Measurements from ENCODE around the gene AMN. TPM values are rescaled to one million over a fixed set of nuclear protein-coding genes. Genes with fewer than 3 reads are reported as not detected.

The AMN gene
- total RNA-seq, 1 donor from 2014 or later: 0.32 TPM

DNA sequence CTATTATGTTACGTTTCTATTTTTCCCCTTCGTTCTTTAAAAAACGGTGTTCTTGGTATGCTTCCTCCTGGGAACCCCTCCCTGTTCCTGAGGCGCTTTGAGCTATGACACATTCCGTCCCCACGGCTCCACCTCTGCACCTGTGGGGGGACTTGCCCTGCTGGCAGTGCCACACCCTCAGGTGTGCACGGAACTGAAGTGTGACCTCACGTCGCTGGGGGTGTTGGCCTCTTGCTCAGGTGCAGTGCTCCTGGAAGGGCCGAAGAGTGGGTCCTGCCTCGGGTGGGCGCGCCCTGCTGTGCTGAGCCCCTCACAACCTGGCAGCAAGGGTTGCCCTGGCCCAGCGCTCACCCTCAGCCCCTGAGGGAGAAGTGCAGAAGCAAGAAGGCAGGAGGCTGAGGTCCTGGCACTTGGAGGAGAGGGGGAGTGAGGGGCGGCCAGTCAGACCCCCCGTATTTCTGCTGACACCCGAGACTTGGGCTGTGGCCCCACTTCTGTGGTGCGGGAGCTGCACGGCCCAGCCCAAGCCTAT lies 4.9 kb downstream of the AMN start:
- intact Hi-C loops (cut with micrococcal nuclease): no loop called here

DNA sequence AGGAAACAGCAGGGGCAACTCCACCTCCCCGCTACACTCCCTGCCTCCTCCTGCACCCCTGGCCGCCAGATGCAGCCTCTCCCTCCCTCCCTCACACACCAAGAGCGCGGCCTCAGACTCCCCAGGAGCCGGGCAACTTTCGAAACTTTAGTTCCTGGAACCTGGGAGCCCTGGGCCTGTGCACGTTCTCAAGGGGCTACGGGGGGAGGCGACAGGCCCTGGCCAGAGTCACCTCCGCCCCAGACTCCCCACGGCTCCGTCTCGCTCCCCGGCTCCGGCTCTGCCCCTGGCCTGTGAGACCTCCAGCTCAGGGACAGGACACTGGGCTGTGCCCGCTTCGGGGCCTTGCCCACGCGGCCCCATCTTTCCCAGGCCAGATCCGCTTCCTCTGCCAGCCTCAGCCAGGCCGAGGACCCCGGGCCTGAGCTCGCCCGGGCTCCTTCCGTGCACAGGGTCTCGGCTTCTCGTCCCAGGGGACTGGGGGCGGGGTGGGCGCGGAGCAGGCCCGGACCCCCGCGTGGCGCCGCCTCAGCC lies 5.5 kb downstream of the AMN start:
- intact Hi-C loops (cut with micrococcal nuclease): no loop called here

DNA sequence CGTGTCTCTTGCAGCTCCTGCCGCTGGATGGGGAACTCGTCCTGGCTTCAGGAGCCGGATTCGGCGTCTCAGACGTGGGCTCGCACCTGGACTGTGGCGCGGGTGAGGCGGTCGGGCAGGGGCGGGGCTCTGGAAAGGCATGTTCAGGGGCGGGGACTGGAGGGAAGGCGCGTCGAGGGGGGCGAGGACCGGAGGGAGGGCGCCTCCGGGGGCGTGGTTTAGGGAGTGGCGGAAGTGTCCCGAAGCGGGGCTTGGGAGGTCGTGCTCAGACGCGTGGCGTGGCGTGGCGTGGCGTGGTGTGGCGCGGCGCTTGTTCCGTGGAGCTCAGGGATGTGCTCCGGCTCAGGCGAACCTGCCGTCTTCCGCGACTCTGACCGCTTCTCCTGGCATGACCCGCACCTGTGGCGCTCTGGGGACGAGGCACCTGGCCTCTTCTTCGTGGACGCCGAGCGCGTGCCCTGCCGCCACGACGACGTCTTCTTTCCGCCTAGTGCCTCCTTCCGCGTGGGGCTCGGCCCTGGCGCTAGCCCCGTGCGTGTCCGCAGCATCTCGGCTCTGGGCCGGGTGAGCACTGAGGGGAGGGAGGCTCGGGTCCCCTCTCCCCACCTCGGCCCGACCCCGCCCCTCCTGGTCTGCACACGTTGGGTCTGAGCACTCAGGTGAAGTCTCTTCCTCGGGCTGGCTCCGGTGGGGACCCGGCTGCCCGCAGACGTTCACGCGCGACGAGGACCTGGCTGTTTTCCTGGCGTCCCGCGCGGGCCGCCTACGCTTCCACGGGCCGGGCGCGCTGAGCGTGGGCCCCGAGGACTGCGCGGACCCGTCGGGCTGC lies 6.2 kb downstream of the AMN start:
- intact Hi-C loops (cut with micrococcal nuclease): no loop called here

DNA sequence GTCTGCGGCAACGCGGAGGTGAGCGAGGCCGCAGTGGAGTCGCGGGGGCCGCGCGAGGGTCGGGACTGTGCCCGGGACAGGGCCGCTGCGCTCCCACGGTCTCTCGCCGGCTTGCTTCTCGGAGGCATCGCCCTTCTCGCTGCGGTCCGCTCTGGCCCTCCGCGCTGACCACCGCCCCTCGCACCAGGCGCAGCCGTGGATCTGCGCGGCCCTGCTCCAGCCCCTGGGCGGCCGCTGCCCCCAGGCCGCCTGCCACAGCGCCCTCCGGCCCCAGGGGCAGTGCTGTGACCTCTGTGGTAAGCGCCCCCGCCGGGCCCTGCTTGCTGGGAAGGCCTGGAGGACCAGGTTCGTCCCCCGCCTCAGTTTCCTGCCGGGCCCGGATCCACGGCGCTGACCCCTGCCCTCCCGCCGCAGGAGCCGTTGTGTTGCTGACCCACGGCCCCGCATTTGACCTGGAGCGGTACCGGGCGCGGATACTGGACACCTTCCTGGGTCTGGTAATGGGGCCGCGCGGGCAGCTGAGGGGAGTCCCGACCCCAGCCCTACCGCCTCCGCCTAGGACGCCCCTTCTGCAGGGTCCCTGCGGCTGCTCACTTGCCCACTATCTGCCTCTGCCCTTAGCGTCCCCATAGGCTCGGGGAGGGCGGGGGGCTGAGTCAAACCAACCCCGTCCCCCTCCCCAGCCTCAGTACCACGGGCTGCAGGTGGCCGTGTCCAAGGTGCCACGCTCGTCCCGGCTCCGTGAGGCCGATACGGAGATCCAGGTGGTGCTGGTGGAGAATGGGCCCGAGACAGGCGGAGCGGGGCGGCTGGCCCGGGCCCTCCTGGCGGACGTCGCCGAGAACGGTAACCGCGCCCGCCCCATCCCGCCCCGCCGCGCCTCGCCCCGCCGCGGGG lies 7.0 kb downstream of the AMN start:
- intact Hi-C loops (cut with micrococcal nuclease): no loop called here

DNA sequence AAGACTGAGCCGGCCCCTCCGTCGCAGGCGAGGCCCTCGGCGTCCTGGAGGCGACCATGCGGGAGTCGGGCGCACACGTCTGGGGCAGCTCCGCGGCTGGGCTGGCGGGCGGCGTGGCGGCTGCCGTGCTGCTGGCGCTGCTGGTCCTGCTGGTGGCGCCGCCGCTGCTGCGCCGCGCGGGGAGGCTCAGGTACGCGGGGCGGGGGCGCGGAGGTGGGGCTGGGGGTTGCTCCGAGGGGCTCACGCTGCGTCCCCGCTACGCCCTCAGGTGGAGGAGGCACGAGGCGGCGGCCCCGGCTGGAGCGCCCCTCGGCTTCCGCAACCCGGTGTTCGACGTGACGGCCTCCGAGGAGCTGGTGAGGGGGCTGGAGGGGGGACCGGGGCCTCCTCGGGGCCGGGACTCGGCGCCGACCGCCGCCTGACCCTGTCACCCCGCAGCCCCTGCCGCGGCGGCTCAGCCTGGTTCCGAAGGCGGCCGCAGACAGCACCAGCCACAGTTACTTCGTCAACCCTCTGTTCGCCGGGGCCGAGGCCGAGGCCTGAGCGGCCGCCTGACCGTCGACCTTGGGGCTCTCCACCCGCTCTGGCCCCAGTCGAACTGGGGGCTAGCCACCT lies 7.8 kb downstream of the AMN start:
- intact Hi-C loops (cut with micrococcal nuclease): no loop called here

DNA sequence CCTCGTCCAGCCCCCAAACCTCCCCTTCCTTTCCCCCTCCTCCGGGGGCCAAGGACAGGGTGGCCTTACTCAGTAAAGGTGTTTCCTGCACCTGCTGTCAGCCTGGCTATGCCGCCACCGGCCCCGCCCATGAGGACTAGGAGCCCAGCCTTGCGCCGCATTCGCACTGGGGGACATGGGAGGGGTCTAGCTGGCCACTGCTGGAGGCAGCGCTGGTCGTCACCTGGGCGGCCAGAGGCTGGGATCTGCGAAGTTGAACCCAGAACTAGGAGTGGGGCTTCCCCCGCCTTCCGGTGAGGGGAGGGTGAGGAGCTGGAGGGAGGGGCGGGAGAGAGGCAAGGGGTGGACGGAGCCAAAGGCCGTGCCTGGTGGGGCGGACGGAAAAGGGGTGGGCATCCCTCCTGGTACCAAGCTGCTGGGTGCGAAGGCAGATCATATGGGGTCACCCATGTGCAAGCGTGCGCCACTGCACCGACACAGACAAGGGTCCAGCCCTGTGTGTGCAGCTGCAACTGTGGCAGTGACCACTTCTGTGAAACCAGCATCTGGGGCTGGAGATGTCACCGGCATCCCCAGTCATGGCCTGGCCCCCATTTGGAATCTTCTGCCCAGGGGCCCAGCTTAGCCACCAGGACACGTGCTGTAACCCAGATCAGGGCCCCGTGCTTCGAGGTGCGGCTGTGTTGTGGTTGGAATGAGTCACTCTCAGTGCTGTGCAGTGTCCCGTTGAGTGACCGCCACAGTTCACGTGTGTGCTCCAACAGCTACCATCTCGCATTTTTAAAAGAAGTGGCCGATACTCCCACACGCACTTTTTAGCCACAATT lies 8.5 kb downstream of the AMN start:
- intact Hi-C loops (cut with micrococcal nuclease): no loop called here

DNA sequence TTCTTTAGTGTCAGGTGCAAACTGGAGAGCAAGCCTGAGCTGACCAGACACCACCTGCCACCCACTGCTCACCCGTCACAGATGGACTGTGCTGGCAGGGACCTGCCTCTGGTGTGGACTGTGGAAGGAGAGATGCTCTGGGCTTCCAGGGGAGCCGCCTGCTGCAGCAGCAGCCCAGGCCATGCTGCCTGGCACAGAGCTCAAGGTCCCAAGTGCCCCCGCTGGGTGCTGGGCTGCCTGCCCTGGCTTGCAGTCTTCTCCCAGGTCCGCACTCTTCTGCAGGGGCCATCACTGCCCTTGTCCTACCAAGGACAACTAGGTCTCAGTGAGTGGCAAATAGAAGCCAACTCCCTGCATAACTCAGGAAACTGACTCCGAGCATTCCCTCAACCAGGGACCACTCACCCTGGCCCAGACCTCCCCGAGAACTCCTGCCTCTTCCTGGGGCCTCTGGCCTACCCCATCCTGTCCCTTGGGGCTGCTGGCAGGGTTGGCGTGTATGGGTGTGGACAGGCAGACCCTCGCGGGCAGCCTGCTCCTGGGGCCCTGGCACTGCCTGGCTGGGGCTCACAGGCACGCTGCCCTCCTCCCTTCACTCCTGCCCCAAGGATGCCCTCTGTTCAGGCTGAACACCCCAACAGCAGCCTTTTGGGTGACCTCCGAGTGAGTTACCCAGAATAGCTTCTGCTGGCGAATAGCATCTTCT lies 9.3 kb downstream of the AMN start:
- intact Hi-C loops (cut with micrococcal nuclease): no loop called here

DNA sequence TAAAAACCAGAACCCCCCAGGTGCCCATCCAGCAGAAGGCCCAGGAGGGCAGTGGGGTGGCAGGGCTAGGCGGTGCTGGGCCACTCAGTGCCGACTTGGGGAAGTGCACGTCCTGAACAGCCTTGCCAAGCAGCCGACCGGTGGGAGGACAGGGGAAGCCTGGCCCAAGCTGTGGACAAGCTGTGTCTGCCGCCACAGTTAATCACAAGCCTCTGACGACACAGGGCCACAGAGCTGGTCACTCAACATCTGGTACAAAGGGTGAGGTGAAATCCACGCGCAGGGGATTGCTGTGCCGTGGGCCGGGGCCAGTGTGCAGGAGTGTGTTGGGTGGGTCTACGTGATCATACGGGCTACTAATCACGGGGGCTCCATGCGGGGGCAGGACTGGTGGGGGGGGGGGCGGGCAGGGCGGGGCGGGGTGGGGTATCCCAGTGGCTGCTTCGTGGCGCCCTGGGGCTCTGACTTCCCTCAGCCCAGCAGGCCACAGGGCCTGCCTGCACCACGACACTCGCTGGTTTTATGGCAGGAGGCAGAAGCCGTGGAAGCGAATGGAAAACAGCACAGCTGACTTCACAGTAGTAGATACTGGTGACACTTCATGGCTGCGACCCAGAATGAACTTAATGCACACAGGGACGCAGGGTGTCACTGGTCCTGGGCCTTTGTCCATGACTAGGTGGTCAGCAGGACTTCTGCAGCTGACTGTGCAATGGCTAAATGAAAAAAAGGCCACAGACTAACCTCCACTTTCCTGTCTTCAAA lies 10.2 kb downstream of the AMN start:
- intact Hi-C loops (cut with micrococcal nuclease): no loop called here

DNA sequence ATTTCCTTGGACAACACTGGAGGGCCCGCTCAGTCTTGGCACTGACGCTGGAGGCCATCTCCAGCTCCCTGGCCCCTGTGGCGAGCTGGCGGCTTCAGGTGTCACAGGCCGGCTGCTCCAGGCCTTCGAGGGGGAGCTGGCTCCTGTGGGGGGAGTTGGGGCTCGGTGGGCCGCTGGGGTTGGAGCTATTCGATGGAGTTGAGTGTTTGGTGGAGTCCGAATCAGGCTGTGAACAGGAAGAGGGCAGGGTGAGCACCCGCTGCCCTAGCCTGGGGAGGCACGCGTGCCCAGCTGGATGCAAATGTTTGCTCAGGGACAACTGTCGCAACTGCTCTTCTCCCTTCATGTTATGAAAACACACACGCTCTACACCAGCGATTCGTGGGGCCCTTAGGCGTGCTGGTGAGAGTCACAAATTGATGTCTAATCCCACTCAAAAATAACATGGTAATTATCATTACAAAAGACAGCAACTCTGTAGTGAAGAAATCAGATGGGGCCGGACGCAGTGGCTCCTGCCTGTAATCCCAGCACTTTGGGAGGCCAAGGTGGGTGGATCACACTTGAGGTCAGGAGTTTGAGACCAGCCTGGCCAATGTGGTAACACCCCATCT lies 11.3 kb downstream of the AMN start:
- intact Hi-C loops (cut with micrococcal nuclease): no loop called here

DNA sequence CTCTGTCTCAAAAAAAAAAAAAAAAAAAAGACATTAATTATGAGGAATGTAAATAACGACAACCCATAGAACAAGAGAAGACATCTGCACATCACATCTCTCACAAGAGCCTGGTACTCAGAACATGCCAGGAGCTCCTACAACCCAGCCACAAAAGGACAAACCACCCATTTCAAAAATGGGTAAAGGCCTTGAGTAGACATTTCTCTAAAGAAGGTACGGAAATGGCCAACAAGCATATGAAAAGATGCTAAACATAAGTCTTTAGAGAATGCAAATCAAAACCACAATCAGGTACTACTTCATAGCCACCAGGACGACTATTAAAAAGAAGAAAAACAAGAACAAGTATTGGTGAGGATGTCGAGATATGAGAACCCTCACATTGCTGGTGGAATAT lies 13.3 kb downstream of the AMN start:
- intact Hi-C loops (cut with micrococcal nuclease): no loop called here

DNA sequence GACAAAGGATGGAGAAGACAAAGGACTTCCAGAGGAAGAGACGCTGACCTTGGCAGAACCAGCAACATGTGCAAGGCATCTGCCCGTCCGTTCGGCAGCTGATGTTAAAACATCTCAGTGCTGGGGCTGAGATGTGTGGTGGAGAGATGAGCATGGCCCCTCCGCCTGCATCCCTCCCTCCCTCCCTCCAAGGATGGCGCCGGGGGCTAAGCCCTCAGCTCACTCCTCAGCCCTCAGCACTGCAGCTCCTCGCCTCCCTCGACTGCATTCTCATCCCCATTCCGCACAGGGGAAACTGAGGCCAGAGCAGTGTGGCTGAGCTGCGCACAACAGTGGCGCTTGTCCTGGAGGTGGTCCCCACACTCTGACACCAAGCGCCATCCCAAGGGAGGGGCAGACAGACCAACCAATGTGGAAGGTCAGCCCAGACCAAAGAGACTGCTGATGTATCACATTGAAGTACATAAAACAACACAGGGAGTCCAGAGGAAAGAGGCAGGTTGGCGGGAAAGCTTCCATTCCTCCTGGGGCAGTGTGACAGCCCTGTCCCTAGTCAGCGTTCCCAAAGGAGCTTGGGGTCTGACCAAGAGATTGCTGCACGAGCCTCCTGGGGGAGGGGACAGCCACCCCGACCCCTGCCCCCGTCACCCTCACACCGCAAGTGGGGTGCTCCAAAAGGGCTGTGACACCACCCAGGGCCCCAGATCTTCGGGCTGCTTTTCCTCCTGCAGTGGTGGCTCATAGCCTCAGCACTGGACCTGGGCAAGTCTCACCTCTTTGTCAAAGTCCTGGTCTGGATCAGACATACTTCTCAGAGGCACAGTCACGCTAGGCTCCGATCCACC lies 15.1 kb downstream of the AMN start:
- intact Hi-C loops (cut with micrococcal nuclease): no loop called here

DNA sequence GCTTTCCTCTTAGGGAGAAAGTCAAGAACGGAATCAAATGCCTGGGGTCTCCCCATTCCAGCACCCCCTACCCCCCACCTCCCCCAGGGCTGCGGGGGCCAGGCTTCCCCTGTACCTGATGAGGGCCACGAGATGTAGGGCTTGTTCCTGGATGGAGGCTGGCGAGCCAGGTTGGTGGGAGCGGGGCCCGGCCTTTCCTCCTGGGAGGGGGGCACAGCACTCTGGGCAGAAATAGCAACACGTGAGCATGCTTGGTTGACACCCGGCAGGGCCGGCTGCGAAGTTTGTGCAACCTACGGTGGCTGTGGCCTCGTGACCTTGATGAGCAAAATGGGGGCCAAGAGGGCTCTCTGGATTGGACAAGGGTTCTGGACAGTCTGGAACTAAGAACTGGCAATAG lies 15.7 kb downstream of the AMN start:
- intact Hi-C loops (cut with micrococcal nuclease): no loop called here

DNA sequence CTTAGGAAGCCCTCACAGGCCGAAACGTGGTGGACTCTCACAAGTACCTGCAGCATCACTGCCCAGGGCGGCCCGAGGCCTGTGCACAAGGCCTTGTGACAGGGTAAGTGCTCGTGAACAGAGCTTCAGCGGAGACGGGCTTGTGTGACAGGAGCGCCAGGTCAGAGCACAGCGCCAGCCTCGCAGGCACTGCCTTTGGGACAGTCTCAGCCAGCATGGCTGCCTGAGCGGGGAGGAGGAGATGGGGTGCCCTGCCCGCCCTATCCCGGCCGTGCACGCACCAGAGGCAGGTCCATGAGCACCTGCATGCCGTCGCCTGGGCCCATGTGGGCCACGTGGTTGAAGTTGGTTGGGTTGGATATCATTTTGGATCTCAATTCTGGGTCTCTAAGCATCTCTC lies 16.9 kb downstream of the AMN start:
- intact Hi-C loops (cut with micrococcal nuclease): no loop called here

DNA sequence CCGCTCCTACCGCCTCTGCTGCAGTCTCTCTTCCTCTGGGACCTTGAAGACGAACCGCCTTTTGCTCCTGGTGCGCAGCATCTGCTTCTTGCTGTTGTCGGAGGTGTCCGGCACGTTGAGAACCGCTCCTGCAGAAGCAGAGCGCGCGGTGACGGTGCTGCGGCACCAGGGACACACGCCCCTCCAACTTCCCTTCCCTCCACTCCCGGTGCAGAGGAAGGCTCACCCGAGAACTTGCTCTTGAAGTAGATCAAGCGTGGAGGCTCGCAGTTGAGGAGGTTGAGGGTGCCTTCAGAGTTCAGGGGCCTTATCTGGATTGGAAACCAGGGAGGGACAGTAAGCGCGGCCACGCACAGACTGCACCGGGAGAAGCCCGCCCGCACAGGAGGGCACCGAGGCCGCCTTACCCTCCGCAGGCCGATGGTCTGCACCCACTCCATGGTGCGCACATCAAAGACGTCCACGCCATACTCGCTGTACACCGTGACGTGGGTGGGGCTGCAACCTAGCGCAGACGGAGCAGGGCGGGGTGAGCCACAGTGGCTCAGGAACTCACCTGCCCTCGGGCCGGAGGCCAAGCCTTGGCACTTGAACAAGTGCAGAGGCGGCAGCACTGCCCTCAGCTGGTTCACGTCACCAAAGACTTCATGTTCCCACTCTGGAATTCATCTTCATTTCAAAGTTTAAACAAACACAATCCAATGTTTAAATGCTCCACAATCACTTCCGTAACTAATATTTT lies 17.5 kb downstream of the AMN start:
- intact Hi-C loops (cut with micrococcal nuclease): no loop called here

DNA sequence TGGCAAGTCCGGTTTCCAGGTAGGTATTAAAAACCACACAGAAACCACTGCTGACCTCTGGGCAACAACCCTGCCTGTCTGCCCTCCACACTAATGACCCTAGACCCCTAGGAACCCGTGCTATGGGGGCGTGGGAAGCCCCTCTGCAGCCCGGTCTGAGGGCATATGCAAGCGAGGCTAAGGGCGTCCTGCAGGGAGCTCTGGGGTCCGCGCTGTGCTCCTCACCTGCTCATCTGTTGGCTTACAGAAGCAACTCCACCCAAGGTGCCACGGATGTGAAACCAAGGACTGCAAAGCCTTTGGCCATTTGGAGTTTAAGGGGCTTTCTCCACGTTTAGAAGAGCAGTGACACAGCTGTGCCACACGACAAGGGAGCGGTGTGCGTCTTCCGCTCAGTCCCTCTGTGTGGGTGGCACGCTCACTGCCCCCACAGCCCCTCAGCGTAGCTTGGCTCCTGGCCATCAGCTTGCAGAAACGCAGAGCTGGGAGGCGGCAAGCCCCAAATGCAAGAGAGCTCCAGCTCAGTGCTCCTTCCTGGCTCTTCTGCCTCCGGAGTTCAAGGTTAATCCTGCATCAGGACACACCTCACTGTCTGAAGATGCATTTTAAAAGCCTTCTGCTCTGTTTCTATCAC lies 18.4 kb downstream of the AMN start:
- intact Hi-C loops (cut with micrococcal nuclease): no loop called here

DNA sequence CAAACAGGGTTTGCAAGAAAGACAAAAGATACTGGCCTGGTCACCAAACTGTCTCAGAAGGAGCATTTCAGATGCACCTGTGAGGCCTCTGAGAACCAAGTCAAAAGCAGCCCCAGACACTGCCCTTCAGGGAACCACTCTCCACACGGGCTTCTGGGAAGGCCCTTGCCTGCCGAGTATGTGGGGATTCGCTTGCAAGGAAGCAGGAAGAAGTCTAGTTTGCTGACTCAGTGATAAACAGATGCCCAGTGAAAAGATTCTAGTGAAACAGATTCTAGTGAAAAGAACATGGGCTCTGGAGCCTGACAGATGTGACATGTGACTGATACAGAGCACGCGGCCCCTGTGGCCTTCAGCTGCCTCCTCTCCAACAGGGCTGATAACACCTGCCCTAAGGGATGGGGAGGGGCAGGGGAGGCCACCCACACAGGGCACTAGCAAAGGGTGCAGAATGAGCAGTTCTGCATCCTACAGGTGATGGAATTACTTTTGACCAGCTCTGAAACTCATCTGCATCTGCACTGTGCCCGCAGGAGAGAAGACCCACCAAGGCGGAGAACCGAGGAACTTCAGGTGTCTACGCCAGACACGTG lies 19.1 kb downstream of the AMN start:
- intact Hi-C loops (cut with micrococcal nuclease): no loop called here

Data from T-helper 2 cell treated with Interferon-gamma antibody and Interleukin-4, amounts not matched to agents 100 ng/mL and 5 ng/mL, for 36 hours (primary cell).